ENCODE data around the gene HIPK1. TPM values are rescaled to one million over a fixed set of nuclear protein-coding genes. Genes with fewer than 3 reads are reported as not detected.

The HIPK1 gene
- total and polyA plus RNA-seq, 2 of the 13 experiments (the other 11 are each of a cell fraction or from before 2014, with no cell fraction given), result 20.8 to 33.4 TPM

DNA sequence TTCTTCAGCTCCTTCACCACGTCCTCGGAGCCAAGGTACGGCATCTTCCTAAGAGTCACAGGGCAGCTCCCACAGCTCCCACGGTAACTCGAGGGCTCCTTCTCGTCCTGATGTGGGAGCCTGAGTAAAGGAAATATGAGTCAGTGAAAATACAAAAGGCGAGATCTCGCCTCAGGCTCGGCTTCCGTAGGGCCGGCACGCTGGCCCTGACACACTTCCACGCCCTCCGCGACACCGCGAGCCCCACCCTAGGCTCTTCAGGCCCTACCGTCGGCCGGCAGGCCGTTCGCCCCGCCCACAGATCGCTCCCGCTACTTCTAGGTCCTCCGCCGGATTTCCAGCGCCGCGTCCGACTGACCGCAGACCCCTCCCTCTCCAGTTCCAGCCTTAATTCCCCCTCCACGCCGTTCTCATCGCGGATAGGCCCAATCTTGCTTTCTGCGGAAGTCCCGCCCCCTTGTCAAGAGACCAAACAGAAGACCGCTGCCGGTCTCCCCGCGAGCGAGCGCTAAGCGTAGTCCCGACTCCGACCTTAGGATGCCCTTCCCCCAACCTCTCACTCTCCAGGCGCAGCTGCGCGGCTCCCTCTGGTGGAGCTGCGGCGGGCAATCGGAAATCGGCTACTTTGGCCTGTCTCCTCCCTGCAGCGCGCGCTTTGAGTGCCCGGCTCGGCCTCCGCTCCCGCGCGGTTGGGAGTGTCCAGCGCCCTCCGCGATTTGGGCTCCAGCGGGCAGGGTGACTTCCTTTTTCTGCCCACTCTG is 24.3 kb upstream of the HIPK1 start, which contains the start of the genes AP4B1 and DCLRE1B (continued):
- TF ChIP-seq ZNF576 (CRISPR knock-in tag; IDR thresholded peaks at IDR 0.05) (no peak), CEBPG (CRISPR knock-in tag; IDR thresholded peaks at IDR 0.05) (peak; percentile 21; the same call in 1 of the 2 replicates), ZBTB25 (CRISPR knock-in tag; IDR thresholded peaks at IDR 0.05) (peak; percentile 97), ETV5 (CRISPR knock-in tag; IDR thresholded peaks at IDR 0.05; ENCODE audit: borderline replicate concordance) (no peak; the same call in 1 of the 2 replicates), ZNF567 (CRISPR knock-in tag; IDR thresholded peaks at IDR 0.05; ENCODE audit: borderline replicate concordance) (0 out of 2 replicates have a peak, but pooled peaks have one; percentile 12), ZNF546 (CRISPR knock-in tag; conservative IDR thresholded peaks at IDR 0.05) (0 out of 2 replicates have a peak, but pooled peaks have one; percentile 50), TCF7 (IDR thresholded peaks at IDR 0.05; ENCODE audit: low read depth) (no peak; the same call in 1 of the 2 replicates), NFIB (CRISPR knock-in tag; IDR thresholded peaks at IDR 0.05; ENCODE audit: borderline replicate concordance) (no peak), ZNF761 (CRISPR knock-in tag; conservative IDR thresholded peaks at IDR 0.05) (0 out of 2 replicates have a peak, but pooled peaks have one; percentile 40), ATAD3A (CRISPR knock-in tag; IDR thresholded peaks at IDR 0.05) (no peak), ARHGAP35 (CRISPR knock-in tag; IDR thresholded peaks at IDR 0.05; ENCODE audit: borderline replicate concordance) (no peak), ZNF234 (CRISPR knock-in tag; conservative IDR thresholded peaks at IDR 0.05) (peak; percentile 93; the same call in 1 of the 2 replicates), ZNF790 (CRISPR knock-in tag; IDR thresholded peaks at IDR 0.05; ENCODE audit: borderline replicate concordance) (0 out of 2 replicates have a peak, but pooled peaks have one; percentile 33), EZH2 (conservative IDR thresholded peaks at IDR 0.05; ENCODE audit: low read depth, low read length) (no peak), ZBTB7A (CRISPR knock-in tag; IDR thresholded peaks at IDR 0.05) (no peak), FLYWCH1 (CRISPR knock-in tag; IDR thresholded peaks at IDR 0.05) (no peak), MATR3 (CRISPR knock-in tag; IDR thresholded peaks at IDR 0.05) (no peak), ZNF468 (CRISPR knock-in tag; IDR thresholded peaks at IDR 0.05) (no peak), FOSL1 (CRISPR knock-in tag; IDR thresholded peaks at IDR 0.05; ENCODE audit: borderline replicate concordance) (no peak)
- TF ChIP-seq, protein P1, sequence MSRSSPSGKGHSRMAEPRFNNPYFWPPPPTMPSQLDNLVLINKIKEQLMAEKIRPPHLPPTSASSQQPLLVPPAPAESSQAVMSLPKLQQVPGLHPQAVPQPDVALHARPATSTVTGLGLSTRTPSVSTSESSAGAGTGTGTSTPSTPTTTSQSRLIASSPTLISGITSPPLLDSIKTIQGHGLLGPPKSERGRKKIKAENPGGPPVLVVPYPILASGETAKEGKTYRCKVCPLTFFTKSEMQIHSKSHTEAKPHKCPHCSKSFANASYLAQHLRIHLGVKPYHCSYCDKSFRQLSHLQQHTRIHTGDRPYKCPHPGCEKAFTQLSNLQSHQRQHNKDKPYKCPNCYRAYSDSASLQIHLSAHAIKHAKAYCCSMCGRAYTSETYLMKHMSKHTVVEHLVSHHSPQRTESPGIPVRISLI (CRISPR knock-in tag; IDR thresholded peaks at IDR 0.05; ENCODE audit: borderline replicate concordance), result no peak; the same call in 1 of the 2 replicates
- TF ChIP-seq, protein P2, sequence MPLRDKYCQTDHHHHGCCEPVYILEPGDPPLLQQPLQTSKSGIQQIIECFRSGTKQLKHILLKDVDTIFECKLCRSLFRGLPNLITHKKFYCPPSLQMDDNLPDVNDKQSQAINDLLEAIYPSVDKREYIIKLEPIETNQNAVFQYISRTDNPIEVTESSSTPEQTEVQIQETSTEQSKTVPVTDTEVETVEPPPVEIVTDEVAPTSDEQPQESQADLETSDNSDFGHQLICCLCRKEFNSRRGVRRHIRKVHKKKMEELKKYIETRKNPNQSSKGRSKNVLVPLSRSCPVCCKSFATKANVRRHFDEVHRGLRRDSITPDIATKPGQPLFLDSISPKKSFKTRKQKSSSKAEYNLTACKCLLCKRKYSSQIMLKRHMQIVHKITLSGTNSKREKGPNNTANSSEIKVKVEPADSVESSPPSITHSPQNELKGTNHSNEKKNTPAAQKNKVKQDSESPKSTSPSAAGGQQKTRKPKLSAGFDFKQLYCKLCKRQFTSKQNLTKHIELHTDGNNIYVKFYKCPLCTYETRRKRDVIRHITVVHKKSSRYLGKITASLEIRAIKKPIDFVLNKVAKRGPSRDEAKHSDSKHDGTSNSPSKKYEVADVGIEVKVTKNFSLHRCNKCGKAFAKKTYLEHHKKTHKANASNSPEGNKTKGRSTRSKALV (CRISPR knock-in tag; IDR thresholded peaks at IDR 0.05), result 0 out of 2 replicates have a peak, but pooled peaks have one; percentile 64
- TF ChIP-seq, protein P3, sequence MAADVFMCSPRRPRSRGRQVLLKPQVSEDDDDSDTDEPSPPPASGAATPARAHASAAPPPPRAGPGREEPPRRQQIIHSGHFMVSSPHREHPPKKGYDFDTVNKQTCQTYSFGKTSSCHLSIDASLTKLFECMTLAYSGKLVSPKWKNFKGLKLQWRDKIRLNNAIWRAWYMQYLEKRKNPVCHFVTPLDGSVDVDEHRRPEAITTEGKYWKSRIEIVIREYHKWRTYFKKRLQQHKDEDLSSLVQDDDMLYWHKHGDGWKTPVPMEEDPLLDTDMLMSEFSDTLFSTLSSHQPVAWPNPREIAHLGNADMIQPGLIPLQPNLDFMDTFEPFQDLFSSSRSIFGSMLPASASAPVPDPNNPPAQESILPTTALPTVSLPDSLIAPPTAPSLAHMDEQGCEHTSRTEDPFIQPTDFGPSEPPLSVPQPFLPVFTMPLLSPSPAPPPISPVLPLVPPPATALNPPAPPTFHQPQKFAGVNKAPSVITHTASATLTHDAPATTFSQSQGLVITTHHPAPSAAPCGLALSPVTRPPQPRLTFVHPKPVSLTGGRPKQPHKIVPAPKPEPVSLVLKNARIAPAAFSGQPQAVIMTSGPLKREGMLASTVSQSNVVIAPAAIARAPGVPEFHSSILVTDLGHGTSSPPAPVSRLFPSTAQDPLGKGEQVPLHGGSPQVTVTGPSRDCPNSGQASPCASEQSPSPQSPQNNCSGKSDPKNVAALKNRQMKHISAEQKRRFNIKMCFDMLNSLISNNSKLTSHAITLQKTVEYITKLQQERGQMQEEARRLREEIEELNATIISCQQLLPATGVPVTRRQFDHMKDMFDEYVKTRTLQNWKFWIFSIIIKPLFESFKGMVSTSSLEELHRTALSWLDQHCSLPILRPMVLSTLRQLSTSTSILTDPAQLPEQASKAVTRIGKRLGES (CRISPR knock-in tag; IDR thresholded peaks at IDR 0.05; ENCODE audit: borderline replicate concordance), result no peak
